Choroid plexus epithelial cell (primary cell): ENCODE measurements around the gene NMRAL1.

Experiments used
- DNase-seq: peaks from one replicate; pipeline ENCODE4 v3.0.0-alpha.2; 2010; ENCODE audit warnings: low read depth
- H3K4me3 ChIP-seq: 2 replicates; pipeline ENCODE4 v1.5.1; 2011; ENCODE audit warnings: low read depth, mild to moderate bottlenecking, control low read depth, low read length, moderate library complexity
- TF ChIP-seq, protein P1 (sequence below): conservative IDR thresholded peaks from 2 replicates; pipeline ENCODE4 v1.5.1; 2011; ENCODE audit warnings: low read depth, mild to moderate bottlenecking, control low read depth, inconsistent platforms, low read length, moderate library complexity

Gene NMRAL1

DNA sequence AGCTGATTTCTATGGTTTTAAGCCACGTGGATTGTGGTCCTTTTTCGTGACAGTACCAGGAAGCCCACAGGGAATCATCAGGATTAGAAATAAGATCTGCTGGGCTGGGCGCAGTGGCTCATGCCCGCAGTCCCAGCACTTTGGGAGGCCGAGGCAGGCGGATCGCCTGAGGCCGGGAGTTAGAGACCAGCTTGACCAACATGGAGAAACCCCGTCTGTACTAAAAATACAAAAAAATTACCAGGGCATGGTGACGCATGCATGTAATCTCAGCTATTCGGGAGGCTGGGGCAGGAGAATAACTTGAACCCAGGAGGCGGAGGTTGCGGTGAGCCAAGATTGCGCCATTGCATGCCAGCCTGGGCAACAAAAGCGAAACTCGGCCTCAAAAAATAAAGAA, 6.5 kb downstream of the NMRAL1 start:
- TF ChIP-seq, protein P1, sequence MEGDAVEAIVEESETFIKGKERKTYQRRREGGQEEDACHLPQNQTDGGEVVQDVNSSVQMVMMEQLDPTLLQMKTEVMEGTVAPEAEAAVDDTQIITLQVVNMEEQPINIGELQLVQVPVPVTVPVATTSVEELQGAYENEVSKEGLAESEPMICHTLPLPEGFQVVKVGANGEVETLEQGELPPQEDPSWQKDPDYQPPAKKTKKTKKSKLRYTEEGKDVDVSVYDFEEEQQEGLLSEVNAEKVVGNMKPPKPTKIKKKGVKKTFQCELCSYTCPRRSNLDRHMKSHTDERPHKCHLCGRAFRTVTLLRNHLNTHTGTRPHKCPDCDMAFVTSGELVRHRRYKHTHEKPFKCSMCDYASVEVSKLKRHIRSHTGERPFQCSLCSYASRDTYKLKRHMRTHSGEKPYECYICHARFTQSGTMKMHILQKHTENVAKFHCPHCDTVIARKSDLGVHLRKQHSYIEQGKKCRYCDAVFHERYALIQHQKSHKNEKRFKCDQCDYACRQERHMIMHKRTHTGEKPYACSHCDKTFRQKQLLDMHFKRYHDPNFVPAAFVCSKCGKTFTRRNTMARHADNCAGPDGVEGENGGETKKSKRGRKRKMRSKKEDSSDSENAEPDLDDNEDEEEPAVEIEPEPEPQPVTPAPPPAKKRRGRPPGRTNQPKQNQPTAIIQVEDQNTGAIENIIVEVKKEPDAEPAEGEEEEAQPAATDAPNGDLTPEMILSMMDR = no peak
- no peak overlapping the region for H3K4me3 ChIP-seq
- no peak for DNase-seq

- TF ChIP-seq, protein P1 = no peak
- no peak overlapping the region for H3K4me3 ChIP-seq
- no peak for DNase-seq
Observed at GRCh38 chr16:4465977-4466779, 8.2 kb downstream of the NMRAL1 start.

DNA sequence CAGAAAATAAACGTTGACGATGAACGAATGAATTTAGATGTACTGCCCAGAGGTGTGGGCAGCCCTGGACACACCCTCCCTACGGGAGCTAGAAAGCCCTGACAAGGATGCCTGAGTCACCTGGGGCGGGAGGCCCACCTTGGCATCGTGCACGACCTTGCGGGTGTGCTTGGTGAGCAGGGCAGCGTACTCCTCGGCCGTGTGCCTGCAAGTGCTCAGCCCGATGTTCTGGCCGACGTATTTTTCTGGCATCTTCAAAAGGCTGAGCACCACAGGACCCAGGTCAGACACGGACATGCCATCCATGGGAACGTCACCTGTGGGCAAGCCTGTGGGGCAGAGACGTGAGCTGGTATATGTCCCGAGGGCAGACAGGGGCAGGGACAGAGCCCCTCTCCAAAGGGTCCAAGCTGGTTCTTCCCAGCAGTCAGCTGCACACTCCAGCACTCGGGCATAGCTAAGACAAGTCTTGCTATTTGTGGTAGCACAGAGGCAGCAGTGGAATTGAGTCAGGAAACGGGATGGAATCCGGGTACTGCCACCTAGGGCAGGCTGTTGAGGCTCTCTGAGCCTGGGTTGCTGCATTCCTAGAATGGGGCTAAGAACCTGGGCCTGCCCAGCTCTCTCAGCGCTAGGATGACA, 10.8 kb downstream of the NMRAL1 start:
- TF ChIP-seq, protein P1 = no peak
- H3K4me3 ChIP-seq = no peak overlapping the region
- DNase-seq = no peak

DNA sequence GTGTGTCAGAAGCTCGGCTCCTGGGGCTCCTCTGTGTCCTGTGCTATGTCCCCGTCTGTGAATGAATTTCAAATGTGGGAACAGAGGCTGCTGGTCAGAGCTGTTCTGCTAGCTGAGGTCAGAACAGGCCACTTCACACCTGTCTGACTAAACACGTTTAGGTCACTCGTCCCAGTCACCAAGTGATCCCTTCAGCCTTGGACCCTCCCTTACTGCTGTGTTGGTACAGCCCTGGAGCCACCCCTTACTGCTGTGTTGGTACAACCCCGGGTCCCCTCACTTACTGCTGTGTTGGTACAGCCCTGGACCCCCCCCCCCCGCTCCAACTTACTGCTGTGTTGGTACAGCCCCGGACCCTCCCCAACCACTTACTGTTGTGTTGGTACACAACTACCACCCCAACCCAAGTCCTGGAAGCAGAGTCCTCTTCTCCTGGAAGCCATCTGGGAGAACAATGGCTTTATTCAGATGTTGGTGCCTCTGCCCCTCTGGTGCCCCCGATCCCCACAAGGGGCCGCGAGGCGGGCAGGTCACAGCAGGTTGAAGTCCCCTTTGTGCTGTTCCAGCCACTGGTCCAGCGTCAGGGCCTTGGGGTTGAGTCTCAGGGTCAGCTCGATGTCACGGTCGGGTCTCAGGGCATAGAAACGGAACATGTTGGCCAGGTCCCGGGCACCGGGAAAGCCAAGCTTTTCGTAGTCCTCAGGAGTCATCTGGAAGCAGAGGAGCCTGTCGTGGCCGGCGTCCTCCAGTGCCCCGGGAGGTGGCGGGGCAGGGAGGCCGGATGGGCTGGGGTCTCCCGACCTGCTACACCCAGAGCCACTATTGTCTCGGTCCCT, 13.0 kb downstream of the NMRAL1 start:
- TF ChIP-seq, protein P1 = no peak
- DNase-seq = peak; percentile 21

GRCh38 chr16:4460936-4461249, 13.5 kb downstream of the NMRAL1 start:
- TF ChIP-seq, protein P1 = no peak
- no peak overlapping the region for H3K4me3 ChIP-seq
- no peak for DNase-seq

More for the DNA sequence above, 13.0 kb downstream of the NMRAL1 start:
- no peak overlapping the region for H3K4me3 ChIP-seq

- DNase-seq = no peak
- TF ChIP-seq, protein P1 = no peak
- H3K4me3 ChIP-seq = no peak overlapping the region
Observed at GRCh38 chr16:4455951-4456350, 18.5 kb downstream of the NMRAL1 start.
